IPS-15b (cell line): ENCODE measurements around the gene CUL3.

Source experiments
- H3K27me3 ChIP-seq: one replicate; pipeline ENCODE4 v1.6.1; 2013; ENCODE audit warnings: low read length; ENCODE audit not compliant: control insufficient read depth, insufficient read depth
- H3K36me3 ChIP-seq: one replicate; pipeline ENCODE4 v1.6.1; 2013; ENCODE audit warnings: low read length; ENCODE audit not compliant: control insufficient read depth, insufficient read depth
- H3K4me1 ChIP-seq: one replicate; pipeline ENCODE4 v1.6.1; 2013; ENCODE audit warnings: mild to moderate bottlenecking, low read length; ENCODE audit not compliant: control insufficient read depth, insufficient read depth
- H3K4me3 ChIP-seq: one replicate; pipeline ENCODE4 v1.5.1; 2013; ENCODE audit warnings: low read depth, low read length
- H3K9ac ChIP-seq: one replicate; pipeline ENCODE4 v1.6.1; 2013; ENCODE audit warnings: low read depth, mild to moderate bottlenecking, low read length
- H3K9me3 ChIP-seq: one replicate; pipeline ENCODE4 v1.6.1; 2013; ENCODE audit warnings: mild to moderate bottlenecking, low read length; ENCODE audit not compliant: control insufficient read depth, insufficient read depth

Gene CUL3

DNA sequence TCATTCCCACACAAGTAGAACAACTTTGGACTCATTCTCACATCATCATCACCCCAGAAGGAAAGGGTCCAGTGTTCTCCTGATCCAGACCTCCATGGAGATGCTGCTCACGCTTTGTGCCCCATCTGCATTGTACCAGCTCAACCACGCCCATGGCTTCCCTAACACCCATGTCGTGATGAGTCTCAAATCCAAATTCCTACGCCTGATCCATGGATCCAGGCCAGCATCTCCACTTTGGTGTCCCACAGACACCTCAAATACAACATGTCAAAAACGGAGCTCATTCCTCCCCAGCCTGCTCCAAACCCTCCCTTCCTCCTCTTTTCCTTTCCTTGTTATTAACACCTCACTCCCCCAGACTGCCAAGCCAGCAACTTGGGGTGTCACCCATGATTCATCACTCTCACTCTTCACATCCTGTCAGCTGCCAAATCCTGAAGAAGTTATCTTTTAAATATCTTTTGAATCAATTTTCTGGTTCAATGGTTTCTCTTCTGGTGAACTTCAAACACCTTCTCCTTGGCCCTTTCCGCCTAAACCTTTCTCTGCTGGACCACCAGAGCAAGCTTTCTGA lies 153.1 kb downstream of the CUL3 start:
- Histone ChIP-seq H3K27me3 (no peaks in the 10 kb centered on the region), H3K4me3 (no peak overlapping the region), H3K4me1 (peaks cover 5% of the 10 kb centered on the region), H3K9ac (no peak overlapping the region), H3K9me3 (no peaks in the 10 kb centered on the region), H3K36me3 (no peaks in the 10 kb centered on the region)

DNA sequence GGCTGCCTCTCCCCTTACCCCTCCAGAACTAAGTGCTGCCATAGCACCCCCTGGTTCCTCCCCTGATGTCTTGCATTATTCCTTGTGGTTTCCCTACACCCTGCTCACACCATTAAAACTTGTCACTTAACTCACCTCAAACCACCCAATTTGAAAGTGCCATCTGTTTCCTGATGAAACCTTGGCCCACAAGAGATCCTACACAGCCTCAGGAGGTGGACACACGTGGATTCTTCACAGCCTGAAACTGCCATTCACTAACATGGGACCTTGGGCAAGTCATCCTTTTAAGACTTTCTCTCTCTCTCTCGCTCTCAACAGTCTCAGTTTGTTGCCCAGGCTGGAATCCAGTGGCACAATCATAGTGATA lies 155.7 kb downstream of the CUL3 start:
- H3K27me3 ChIP-seq, result no peaks in the 10 kb centered on the region
- no peak overlapping the region for H3K4me3 ChIP-seq
- no peak overlapping the region for H3K9ac ChIP-seq
- no peaks in the 10 kb centered on the region for H3K9me3 ChIP-seq
- peaks cover 5% of the 10 kb centered on the region for H3K4me1 ChIP-seq
- no peaks in the 10 kb centered on the region for H3K36me3 ChIP-seq

DNA sequence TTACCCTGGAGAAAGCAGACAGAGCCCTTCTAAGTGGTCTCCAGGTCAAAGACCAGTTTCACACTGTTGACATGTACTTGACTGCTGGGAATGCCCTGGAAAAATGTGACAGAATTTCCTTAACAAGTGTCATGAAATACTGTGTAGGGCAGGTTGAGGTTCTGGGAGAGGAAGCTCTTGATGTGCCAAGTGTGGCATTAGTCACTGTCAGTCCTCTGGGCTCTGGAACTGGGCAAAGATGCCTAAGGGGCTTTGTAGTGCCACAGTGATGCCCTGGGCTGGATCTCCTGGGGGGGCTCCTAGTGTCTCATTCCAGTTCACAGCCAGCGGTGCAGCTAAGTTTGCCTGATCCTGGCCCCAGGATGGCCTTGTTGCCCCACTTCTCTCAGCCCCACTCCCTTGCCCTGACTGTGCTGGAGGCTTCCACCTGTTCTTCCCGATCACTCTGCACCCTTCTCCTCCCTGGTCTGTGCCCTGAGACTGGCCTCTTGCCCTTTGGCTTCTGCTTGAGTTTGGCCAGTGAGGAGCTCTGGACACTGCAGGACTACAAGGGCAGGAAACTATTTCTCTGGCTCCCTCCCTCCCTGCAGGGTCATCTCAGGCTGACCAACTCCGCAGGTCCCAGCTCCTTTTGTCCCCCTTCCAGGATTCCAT lies 156.2 kb downstream of the CUL3 start:
- Histone ChIP-seq H3K4me3 (no peak overlapping the region), H3K9ac (no peak overlapping the region), H3K36me3 (no peaks in the 10 kb centered on the region), H3K4me1 (peaks cover 3% of the 10 kb centered on the region), H3K27me3 (no peaks in the 10 kb centered on the region), H3K9me3 (no peaks in the 10 kb centered on the region)

GRCh38 chr2:224427471-224427870 lies 157.7 kb downstream of the CUL3 start:
- Histone ChIP-seq H3K9ac (no peak overlapping the region), H3K9me3 (no peaks in the 10 kb centered on the region), H3K36me3 (no peaks in the 10 kb centered on the region), H3K4me3 (no peak overlapping the region), H3K27me3 (no peaks in the 10 kb centered on the region), H3K4me1 (no peaks in the 10 kb centered on the region)

DNA sequence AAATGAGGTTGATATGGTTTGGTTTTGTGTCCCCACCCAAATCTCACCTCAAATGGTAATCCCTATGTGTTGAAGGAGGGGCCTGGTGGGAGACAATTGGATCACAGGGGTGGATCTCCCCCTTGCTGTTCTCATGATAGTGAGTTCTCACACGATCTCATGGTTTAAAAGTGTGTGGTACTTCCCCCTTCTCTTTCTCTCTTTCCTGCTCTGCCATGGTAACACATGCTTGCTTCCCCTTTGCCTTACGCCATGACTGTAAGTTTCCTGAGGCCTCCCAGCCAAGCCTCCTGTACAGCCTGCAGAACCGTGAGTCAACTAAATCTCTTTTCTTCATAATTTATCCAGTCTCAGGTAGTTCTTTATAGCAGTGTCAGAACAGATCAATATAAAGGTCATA lies 158.5 kb downstream of the CUL3 start:
- no peaks in the 10 kb centered on the region for H3K36me3 ChIP-seq
- no peak overlapping the region for H3K9ac ChIP-seq
- H3K4me3 ChIP-seq, result no peak overlapping the region
- no peaks in the 10 kb centered on the region for H3K27me3 ChIP-seq
- no peaks in the 10 kb centered on the region for H3K9me3 ChIP-seq
- H3K4me1 ChIP-seq, result no peaks in the 10 kb centered on the region

DNA sequence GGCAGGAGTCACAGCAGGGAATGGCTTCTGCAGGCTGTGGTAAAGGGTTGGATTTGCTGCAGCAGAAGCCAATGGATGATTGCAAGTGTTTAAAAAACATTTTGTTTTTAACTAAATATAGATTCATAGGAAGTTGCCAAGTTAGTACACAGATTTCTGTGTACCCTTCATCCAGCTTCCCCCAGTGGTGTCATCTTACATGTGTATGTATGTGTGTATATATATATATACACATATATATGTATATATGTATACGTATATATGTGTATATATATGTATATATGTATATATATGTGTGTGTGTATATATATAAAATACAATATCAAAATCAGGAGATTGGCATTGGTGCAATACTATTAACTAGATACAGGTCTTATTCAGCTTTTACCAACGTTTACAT lies 164.1 kb downstream of the CUL3 start:
- Histone ChIP-seq H3K9me3 (no peaks in the 10 kb centered on the region), H3K36me3 (no peaks in the 10 kb centered on the region), H3K27me3 (no peaks in the 10 kb centered on the region), H3K4me1 (no peaks in the 10 kb centered on the region), H3K9ac (no peak overlapping the region), H3K4me3 (no peak overlapping the region)
